Measurements from ENCODE around the gene CSRP3. TPM values are rescaled to one million over a fixed set of nuclear protein-coding genes. Genes with fewer than 3 reads are reported as not detected.
A peak's percentile ranks its signal among the peaks of the same experiment; 100 is the strongest.

The CSRP3 gene
- total and polyA plus RNA-seq, 2 experiments from 2014 or later: not detected

DNA sequence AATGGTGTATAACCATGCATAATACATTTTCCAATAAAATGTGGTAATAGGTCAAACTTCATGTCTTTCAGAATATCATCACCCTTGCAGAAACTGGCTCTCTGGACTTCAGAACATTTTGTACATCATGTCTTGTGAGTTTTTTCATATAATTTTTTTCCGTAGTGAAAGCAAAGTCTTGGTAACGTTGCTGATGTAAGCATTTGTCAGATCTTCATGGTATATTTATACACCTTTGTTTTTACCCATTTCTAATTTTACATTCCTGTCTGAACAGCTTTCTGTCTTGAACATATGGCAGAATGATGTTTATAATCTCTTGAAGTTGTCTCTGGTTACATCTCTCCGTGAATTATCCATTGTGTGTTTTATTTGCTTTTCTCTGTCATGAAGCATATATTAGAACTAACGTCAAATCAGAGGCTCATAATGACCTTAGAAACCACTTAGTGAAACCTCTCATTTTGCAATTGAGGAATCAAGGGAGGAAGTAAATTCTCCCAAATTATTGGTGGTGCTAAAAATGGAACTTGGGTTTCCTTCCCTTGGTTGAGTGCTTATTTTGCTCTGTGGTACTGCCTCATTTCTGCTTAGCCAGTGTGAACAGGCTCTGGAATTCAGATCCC is 37.4 kb downstream of the CSRP3 start:
- TF ChIP-seq, protein P1, sequence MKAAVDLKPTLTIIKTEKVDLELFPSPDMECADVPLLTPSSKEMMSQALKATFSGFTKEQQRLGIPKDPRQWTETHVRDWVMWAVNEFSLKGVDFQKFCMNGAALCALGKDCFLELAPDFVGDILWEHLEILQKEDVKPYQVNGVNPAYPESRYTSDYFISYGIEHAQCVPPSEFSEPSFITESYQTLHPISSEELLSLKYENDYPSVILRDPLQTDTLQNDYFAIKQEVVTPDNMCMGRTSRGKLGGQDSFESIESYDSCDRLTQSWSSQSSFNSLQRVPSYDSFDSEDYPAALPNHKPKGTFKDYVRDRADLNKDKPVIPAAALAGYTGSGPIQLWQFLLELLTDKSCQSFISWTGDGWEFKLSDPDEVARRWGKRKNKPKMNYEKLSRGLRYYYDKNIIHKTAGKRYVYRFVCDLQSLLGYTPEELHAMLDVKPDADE (IDR thresholded peaks at IDR 0.05): no peak
- TF ChIP-seq EZH2 (IDR thresholded peaks at IDR 0.05; ENCODE audit: low read depth, unreplicated experiment): no peak
- TF ChIP-seq EZH2phosphoT487 (IDR thresholded peaks at IDR 0.05; ENCODE audit: unreplicated experiment): no peak
- TF ChIP-seq ZNF331 (CRISPR knock-in tag; IDR thresholded peaks at IDR 0.05; ENCODE audit: low read depth): no peak
- no peak for TF ChIP-seq JUNB (IDR thresholded peaks at IDR 0.05; ENCODE audit: unreplicated experiment)
- TF ChIP-seq, protein P2, sequence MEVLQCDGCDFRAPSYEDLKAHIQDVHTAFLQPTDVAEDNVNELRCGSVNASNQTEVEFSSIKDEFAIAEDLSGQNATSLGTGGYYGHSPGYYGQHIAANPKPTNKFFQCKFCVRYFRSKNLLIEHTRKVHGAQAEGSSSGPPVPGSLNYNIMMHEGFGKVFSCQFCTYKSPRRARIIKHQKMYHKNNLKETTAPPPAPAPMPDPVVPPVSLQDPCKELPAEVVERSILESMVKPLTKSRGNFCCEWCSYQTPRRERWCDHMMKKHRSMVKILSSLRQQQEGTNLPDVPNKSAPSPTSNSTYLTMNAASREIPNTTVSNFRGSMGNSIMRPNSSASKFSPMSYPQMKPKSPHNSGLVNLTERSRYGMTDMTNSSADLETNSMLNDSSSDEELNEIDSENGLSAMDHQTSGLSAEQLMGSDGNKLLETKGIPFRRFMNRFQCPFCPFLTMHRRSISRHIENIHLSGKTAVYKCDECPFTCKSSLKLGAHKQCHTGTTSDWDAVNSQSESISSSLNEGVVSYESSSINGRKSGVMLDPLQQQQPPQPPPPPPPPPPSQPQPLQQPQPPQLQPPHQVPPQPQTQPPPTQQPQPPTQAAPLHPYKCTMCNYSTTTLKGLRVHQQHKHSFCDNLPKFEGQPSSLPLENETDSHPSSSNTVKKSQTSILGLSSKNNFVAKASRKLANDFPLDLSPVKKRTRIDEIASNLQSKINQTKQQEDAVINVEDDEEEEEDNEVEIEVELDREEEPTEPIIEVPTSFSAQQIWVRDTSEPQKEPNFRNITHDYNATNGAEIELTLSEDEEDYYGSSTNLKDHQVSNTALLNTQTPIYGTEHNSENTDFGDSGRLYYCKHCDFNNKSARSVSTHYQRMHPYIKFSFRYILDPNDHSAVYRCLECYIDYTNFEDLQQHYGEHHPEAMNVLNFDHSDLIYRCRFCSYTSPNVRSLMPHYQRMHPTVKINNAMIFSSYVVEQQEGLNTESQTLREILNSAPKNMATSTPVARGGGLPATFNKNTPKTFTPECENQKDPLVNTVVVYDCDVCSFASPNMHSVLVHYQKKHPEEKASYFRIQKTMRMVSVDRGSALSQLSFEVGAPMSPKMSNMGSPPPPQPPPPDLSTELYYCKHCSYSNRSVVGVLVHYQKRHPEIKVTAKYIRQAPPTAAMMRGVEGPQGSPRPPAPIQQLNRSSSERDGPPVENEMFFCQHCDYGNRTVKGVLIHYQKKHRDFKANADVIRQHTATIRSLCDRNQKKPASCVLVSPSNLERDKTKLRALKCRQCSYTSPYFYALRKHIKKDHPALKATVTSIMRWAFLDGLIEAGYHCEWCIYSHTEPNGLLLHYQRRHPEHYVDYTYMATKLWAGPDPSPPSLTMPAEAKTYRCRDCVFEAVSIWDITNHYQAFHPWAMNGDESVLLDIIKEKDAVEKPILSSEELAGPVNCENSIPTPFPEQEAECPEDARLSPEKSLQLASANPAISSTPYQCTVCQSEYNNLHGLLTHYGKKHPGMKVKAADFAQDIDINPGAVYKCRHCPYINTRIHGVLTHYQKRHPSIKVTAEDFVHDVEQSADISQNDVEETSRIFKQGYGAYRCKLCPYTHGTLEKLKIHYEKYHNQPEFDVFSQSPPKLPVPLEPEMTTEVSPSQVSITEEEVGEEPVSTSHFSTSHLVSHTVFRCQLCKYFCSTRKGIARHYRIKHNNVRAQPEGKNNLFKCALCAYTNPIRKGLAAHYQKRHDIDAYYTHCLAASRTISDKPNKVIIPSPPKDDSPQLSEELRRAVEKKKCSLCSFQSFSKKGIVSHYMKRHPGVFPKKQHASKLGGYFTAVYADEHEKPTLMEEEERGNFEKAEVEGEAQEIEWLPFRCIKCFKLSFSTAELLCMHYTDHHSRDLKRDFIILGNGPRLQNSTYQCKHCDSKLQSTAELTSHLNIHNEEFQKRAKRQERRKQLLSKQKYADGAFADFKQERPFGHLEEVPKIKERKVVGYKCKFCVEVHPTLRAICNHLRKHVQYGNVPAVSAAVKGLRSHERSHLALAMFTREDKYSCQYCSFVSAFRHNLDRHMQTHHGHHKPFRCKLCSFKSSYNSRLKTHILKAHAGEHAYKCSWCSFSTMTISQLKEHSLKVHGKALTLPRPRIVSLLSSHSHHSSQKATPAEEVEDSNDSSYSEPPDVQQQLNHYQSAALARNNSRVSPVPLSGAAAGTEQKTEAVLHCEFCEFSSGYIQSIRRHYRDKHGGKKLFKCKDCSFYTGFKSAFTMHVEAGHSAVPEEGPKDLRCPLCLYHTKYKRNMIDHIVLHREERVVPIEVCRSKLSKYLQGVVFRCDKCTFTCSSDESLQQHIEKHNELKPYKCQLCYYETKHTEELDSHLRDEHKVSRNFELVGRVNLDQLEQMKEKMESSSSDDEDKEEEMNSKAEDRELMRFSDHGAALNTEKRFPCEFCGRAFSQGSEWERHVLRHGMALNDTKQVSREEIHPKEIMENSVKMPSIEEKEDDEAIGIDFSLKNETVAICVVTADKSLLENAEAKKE (CRISPR knock-in tag; IDR thresholded peaks at IDR 0.05): no peak
- TF ChIP-seq POLR2AphosphoS5 (IDR thresholded peaks at IDR 0.05; ENCODE audit: low read depth): no peak
- TF ChIP-seq, protein P3, sequence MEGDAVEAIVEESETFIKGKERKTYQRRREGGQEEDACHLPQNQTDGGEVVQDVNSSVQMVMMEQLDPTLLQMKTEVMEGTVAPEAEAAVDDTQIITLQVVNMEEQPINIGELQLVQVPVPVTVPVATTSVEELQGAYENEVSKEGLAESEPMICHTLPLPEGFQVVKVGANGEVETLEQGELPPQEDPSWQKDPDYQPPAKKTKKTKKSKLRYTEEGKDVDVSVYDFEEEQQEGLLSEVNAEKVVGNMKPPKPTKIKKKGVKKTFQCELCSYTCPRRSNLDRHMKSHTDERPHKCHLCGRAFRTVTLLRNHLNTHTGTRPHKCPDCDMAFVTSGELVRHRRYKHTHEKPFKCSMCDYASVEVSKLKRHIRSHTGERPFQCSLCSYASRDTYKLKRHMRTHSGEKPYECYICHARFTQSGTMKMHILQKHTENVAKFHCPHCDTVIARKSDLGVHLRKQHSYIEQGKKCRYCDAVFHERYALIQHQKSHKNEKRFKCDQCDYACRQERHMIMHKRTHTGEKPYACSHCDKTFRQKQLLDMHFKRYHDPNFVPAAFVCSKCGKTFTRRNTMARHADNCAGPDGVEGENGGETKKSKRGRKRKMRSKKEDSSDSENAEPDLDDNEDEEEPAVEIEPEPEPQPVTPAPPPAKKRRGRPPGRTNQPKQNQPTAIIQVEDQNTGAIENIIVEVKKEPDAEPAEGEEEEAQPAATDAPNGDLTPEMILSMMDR (conservative IDR thresholded peaks at IDR 0.05; ENCODE audit: low read depth in 2 of 2): no peak
- no peak for TF ChIP-seq STAT1 (IDR thresholded peaks at IDR 0.05; ENCODE audit: unreplicated experiment)
- TF ChIP-seq ZNF114 (CRISPR knock-in tag; IDR thresholded peaks at IDR 0.05): no peak
- TF ChIP-seq NANOG (IDR thresholded peaks at IDR 0.05; ENCODE audit: borderline replicate concordance): no peak
- TF ChIP-seq, protein P4, sequence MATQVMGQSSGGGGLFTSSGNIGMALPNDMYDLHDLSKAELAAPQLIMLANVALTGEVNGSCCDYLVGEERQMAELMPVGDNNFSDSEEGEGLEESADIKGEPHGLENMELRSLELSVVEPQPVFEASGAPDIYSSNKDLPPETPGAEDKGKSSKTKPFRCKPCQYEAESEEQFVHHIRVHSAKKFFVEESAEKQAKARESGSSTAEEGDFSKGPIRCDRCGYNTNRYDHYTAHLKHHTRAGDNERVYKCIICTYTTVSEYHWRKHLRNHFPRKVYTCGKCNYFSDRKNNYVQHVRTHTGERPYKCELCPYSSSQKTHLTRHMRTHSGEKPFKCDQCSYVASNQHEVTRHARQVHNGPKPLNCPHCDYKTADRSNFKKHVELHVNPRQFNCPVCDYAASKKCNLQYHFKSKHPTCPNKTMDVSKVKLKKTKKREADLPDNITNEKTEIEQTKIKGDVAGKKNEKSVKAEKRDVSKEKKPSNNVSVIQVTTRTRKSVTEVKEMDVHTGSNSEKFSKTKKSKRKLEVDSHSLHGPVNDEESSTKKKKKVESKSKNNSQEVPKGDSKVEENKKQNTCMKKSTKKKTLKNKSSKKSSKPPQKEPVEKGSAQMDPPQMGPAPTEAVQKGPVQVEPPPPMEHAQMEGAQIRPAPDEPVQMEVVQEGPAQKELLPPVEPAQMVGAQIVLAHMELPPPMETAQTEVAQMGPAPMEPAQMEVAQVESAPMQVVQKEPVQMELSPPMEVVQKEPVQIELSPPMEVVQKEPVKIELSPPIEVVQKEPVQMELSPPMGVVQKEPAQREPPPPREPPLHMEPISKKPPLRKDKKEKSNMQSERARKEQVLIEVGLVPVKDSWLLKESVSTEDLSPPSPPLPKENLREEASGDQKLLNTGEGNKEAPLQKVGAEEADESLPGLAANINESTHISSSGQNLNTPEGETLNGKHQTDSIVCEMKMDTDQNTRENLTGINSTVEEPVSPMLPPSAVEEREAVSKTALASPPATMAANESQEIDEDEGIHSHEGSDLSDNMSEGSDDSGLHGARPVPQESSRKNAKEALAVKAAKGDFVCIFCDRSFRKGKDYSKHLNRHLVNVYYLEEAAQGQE (IDR thresholded peaks at IDR 0.05; ENCODE audit: unreplicated experiment): no peak
- no peak for TF ChIP-seq CREB1 (CRISPR knock-in tag; IDR thresholded peaks at IDR 0.05; ENCODE audit: low read depth)
- Histone ChIP-seq H3F3A (replicated peaks; ENCODE audit: low read depth) (no peaks in the 10 kb centered on the region), H2AFZ (no peak overlapping the region), H3K27me3 (ENCODE audit: insufficient read depth) (no peaks in the 10 kb centered on the region), H4K20me1 (replicated peaks; ENCODE audit: insufficient read depth) (0 out of 2 replicates have a peak, but pooled peaks cover 3% of the 10 kb centered on the region), H3K4me3 (no peak overlapping the region), H3K27ac (ENCODE audit: low read depth) (no peak overlapping the region), H3K4me1 (ENCODE audit: insufficient read depth) (no peaks in the 10 kb centered on the region), H3K36me3 (ENCODE audit: insufficient read depth) (peaks cover 21% of the 10 kb centered on the region), H3K9me2 (ENCODE audit: insufficient read depth) (no peaks in the 10 kb centered on the region), H3K4me2 (no peak overlapping the region), H3K79me2 (replicated peaks; ENCODE audit: insufficient read depth) (no peaks in the 10 kb centered on the region)
- Mint-ChIP-seq H3K27ac (peak overlapping the region; percentile 92), H3K36me3 (ENCODE audit: low read depth) (peaks cover 23% of the 10 kb centered on the region; the same call in 2 of the 3 replicates), H3K4me1 (peaks cover 4% of the 10 kb centered on the region; the same call in 2 of the 3 replicates), H3K9me3 (no peaks in the 10 kb centered on the region), H3K4me3 (no peak overlapping the region), H3K27me3 (ENCODE audit: insufficient read depth, low read depth, poor library complexity) (no peaks in the 10 kb centered on the region)
- no peak for DNase-seq (ENCODE audit: low spot score)
- ATAC-seq: no peak
